Ectodermal cell (in vitro differentiated cells): ENCODE measurements around the gene HSD3B7.

Source experiments
- H3K27ac ChIP-seq: 2 replicates; pipeline ENCODE4 v1.7.0; 2013; ENCODE audit warnings: mild to moderate bottlenecking, low read depth, low read length; ENCODE audit not compliant: insufficient read depth, poor library complexity, severe bottlenecking
- H3K27me3 ChIP-seq: 2 replicates; pipeline ENCODE4 v1.7.0; 2013; ENCODE audit warnings: mild to moderate bottlenecking, low read length; ENCODE audit not compliant: insufficient read depth, control insufficient read depth, poor library complexity, severe bottlenecking
- H3K36me3 ChIP-seq: one replicate; pipeline ENCODE4 v1.7.0; 2013; ENCODE audit warnings: low read length; ENCODE audit not compliant: control insufficient read depth, insufficient read depth
- H3K4me1 ChIP-seq: one replicate; pipeline ENCODE4 v1.7.0; 2013; ENCODE audit warnings: low read length; ENCODE audit not compliant: control insufficient read depth, insufficient read depth
- H3K4me3 ChIP-seq: 2 replicates; pipeline ENCODE4 v1.7.0; 2013; ENCODE audit warnings: low read depth, low read length, control low read depth; ENCODE audit not compliant: insufficient read depth
- H3K9me3 ChIP-seq: 2 replicates; pipeline ENCODE4 v1.7.0; 2013; ENCODE audit warnings: mild to moderate bottlenecking, low read length, moderate library complexity; ENCODE audit not compliant: control insufficient read depth
- WGBS, 2 experiments: methylation state at CpG; one replicate each; pipeline ENCODE4 v1.1.7; 2013; ENCODE audit warnings: missing lambda C conversion rate in 2 of 2; 5-methylcytosine and 5-hydroxymethylcytosine counted together

HSD3B7 gene

GRCh38 chr16:30971298-30971697, 13.7 kb upstream of the HSD3B7 start:
- Histone ChIP-seq H3K4me1 (no peaks in the 10 kb centered on the region), H3K9me3 (no peaks in the 10 kb centered on the region), H3K4me3 (no peak overlapping the region), H3K36me3 (peaks cover 65% of the 10 kb centered on the region), H3K27me3 (no peaks in the 10 kb centered on the region), H3K27ac (no peak overlapping the region)
- 91 to 95% methylated on average over 14 of the region's 14 CpGs for WGBS, 2 experiments

- 84 to 86% methylated on average over 7 of the region's 7 CpGs for whole genome bisulfite sequencing, 2 experiments
- Histone ChIP-seq H3K27ac (no peak overlapping the region), H3K4me1 (no peaks in the 10 kb centered on the region), H3K27me3 (no peaks in the 10 kb centered on the region), H3K4me3 (no peak overlapping the region), H3K36me3 (peaks cover 62% of the 10 kb centered on the region), H3K9me3 (no peaks in the 10 kb centered on the region)
Measured at GRCh38 chr16:30972872-30973271, 12.1 kb upstream of the HSD3B7 start.

- no peaks in the 10 kb centered on the region for H3K4me1 ChIP-seq
- H3K9me3 ChIP-seq: no peaks in the 10 kb centered on the region
- H3K27ac ChIP-seq: no peak overlapping the region
- 94 to 96% methylated on average over 6 of the region's 6 CpGs for WGBS, 2 experiments
- no peaks in the 10 kb centered on the region for H3K27me3 ChIP-seq
- peaks cover 58% of the 10 kb centered on the region for H3K36me3 ChIP-seq
- no peak overlapping the region for H3K4me3 ChIP-seq
Measured at GRCh38 chr16:30974348-30974747, 10.7 kb upstream of the HSD3B7 start.

GRCh38 chr16:30976486-30976885, 8.5 kb upstream of the HSD3B7 start:
- no peak overlapping the region for H3K27ac ChIP-seq
- no peaks in the 10 kb centered on the region for H3K27me3 ChIP-seq
- H3K36me3 ChIP-seq: peaks cover 55% of the 10 kb centered on the region
- no peak overlapping the region for H3K4me3 ChIP-seq
- no peaks in the 10 kb centered on the region for H3K9me3 ChIP-seq
- no peaks in the 10 kb centered on the region for H3K4me1 ChIP-seq
- WGBS, 2 experiments: 94 to 95% methylated on average over 4 of the region's 4 CpGs

- no peak overlapping the region for H3K27ac ChIP-seq
- 85 to 86% methylated on average over 17 of the region's 17 CpGs for WGBS, 2 experiments
- no peaks in the 10 kb centered on the region for H3K4me1 ChIP-seq
- peaks cover 52% of the 10 kb centered on the region for H3K36me3 ChIP-seq
- no peak overlapping the region for H3K4me3 ChIP-seq
- H3K27me3 ChIP-seq: no peaks in the 10 kb centered on the region
- H3K9me3 ChIP-seq: no peaks in the 10 kb centered on the region
Measured at GRCh38 chr16:30977502-30977901, 7.5 kb upstream of the HSD3B7 start.

GRCh38 chr16:30979170-30980022, 5.6 kb upstream of the HSD3B7 start:
- Histone ChIP-seq H3K4me1 (no peaks in the 10 kb centered on the region), H3K27ac (no peak overlapping the region), H3K9me3 (no peaks in the 10 kb centered on the region), H3K27me3 (no peaks in the 10 kb centered on the region), H3K4me3 (no peak overlapping the region), H3K36me3 (peaks cover 39% of the 10 kb centered on the region)
- 96% methylated on average over 62 of the region's 62 CpGs for WGBS, 2 experiments

- WGBS, 2 experiments: 95% methylated on average over 15 of the region's 15 CpGs
- H3K4me1 ChIP-seq: peaks cover under 1% of the 10 kb centered on the region
- H3K4me3 ChIP-seq: no peak overlapping the region
- no peak overlapping the region for H3K27ac ChIP-seq
- no peaks in the 10 kb centered on the region for H3K9me3 ChIP-seq
- no peaks in the 10 kb centered on the region for H3K27me3 ChIP-seq
- peaks cover 35% of the 10 kb centered on the region for H3K36me3 ChIP-seq
Measured at GRCh38 chr16:30980023-30980371, 5.0 kb upstream of the HSD3B7 start.

- Histone ChIP-seq H3K9me3 (no peaks in the 10 kb centered on the region), H3K27ac (no peak overlapping the region)
- 93 to 94% methylated on average over 29 of the region's 29 CpGs for WGBS, 2 experiments
Measured at GRCh38 chr16:30980434-30980833, 4.6 kb upstream of the HSD3B7 start.

GRCh38 chr16:30980959-30981358, 4.0 kb upstream of the HSD3B7 start:
- H3K4me3 ChIP-seq: no peak overlapping the region
- peaks cover 27% of the 10 kb centered on the region for H3K36me3 ChIP-seq
- no peak overlapping the region for H3K27ac ChIP-seq
- H3K4me1 ChIP-seq: peaks cover 7% of the 10 kb centered on the region
- WGBS, 2 experiments: 95 to 96% methylated on average over 14 of the region's 14 CpGs
- no peaks in the 10 kb centered on the region for H3K9me3 ChIP-seq
- no peaks in the 10 kb centered on the region for H3K27me3 ChIP-seq

More at GRCh38 chr16:30980434-30980833, 4.6 kb upstream of the HSD3B7 start:
- H3K27me3 ChIP-seq: no peaks in the 10 kb centered on the region
- H3K4me3 ChIP-seq: no peak overlapping the region
- peaks cover 5% of the 10 kb centered on the region for H3K4me1 ChIP-seq
- peaks cover 31% of the 10 kb centered on the region for H3K36me3 ChIP-seq

- no peaks in the 10 kb centered on the region for H3K27me3 ChIP-seq
- H3K27ac ChIP-seq: no peak overlapping the region
- H3K4me3 ChIP-seq: no peak overlapping the region
- H3K36me3 ChIP-seq: peaks cover 21% of the 10 kb centered on the region
- peaks cover 7% of the 10 kb centered on the region for H3K4me1 ChIP-seq
- no peaks in the 10 kb centered on the region for H3K9me3 ChIP-seq
- WGBS, 2 experiments: 93 to 94% methylated on average over 17 of the region's 17 CpGs
Measured at GRCh38 chr16:30982548-30983288, 2.3 kb upstream of the HSD3B7 start.
